H1 (cell line): ENCODE data around the gene MMS22L. TPM values are rescaled to one million over a fixed set of nuclear protein-coding genes. Genes with fewer than 3 reads are reported as not detected.

ENCODE experiments used
- ATF2 ChIP-seq: IDR thresholded peaks from 2 replicates; pipeline ENCODE4 v1.6.1; 2012; ENCODE audit warnings: low read length, inconsistent platforms
- CHD7 ChIP-seq: fragments of 300-600 bp; sonication (generic); IDR thresholded peaks from 2 replicates; pipeline ENCODE4 v1.7.1; 2012; ENCODE audit warnings: low read length, moderate library complexity, mild to moderate bottlenecking, inconsistent platforms; ENCODE audit not compliant: insufficient replicate concordance
- CREB1 ChIP-seq: IDR thresholded peaks from 2 replicates; pipeline ENCODE4 v1.6.1; 2012; ENCODE audit warnings: inconsistent platforms
- CTCF ChIP-seq, 3 experiments: IDR thresholded peaks; 1 replicate in 2 of 3; 2 replicates in 1 of 3; pipeline versions ENCODE4 v1.5.1 to v1.6.1; 2011; ENCODE audit warnings: low read length in 3 of 3, mild to moderate bottlenecking in 3 of 3, inconsistent platforms in 2 of 3, low read depth in 1 of 3, moderate library complexity in 1 of 3; ENCODE audit not compliant: insufficient read depth in 1 of 3; ENCODE audit errors: control extremely low read depth in 1 of 3
- RFX5 ChIP-seq: IDR thresholded peaks from 2 replicates; pipeline ENCODE4 v1.6.1; 2011; ENCODE audit warnings: low read depth, low read length, improper control_type of control experiment, borderline replicate concordance
- SP1 ChIP-seq: IDR thresholded peaks from 2 replicates; pipeline ENCODE4 v1.6.1; 2011; ENCODE audit warnings: low read depth, low read length
- SP2 ChIP-seq: IDR thresholded peaks from 2 replicates; pipeline ENCODE4 v1.6.1; 2012; ENCODE audit warnings: mild to moderate bottlenecking, low read length, inconsistent platforms
- SP4 ChIP-seq: IDR thresholded peaks from 2 replicates; pipeline ENCODE4 v1.6.1; 2012; ENCODE audit warnings: low read length, inconsistent platforms
- polyA plus RNA-seq, 7 experiments: library from polyadenylated mRNA; depleted of rRNA in 3 of 7; stranded (reverse) in 5 of 7; unstranded in 2 of 7; fragments of >200 nt in 5 of 7; fragments of 200-250 nt in 2 of 7; gene quantifications; 1 replicate in 5 of 7; 2 replicates in 1 of 7; 4 replicates in 1 of 7; pipeline versions ENCODE4 v1.2.1 to v1.2.3, GENCODE V29; 2011 to 2013; ENCODE audit warnings: missing spikeins in 2 of 7, mixed read lengths in 2 of 7
- total RNA-seq: library from RNA; stranded (reverse); fragmentation: NEBNext Ultra II Directional; extraction: Animal tissue kit (Norgen Biotek cat#: 25700); gene quantifications from 2 replicates; pipeline ENCODE4 v1.2.1, GENCODE V29; 2021

Gene MMS22L
- total and polyA plus RNA-seq, 2 of the 8 experiments (the other 6 are each of a cell fraction or from before 2014, with no cell fraction given) = 11.1 to 32.6 TPM

GRCh38 chr6:97100696-97101095, 182.3 kb downstream of the MMS22L start (continued):
- TF ChIP-seq CHD7 (no peak), CREB1 (no peak), CTCF (IDR thresholded peaks at IDR 0.05; ENCODE audit: control extremely low read depth in 1 of 3, insufficient read depth in 1 of 3, low read depth in 1 of 3, low read length in 3 of 3) (no peak), SP2 (no peak), SP4 (no peak), ATF2 (no peak), RFX5 (no peak), SP1 (no peak)
